ENCODE results near the gene TMEM255B. TPM values are rescaled to one million over a fixed set of nuclear protein-coding genes. Genes with fewer than 3 reads are reported as not detected.

Gene TMEM255B
- total and polyA plus RNA-seq, 4 experiments from 2014 or later = 0.07 to 1.00 (median 0.90) TPM; not detected in 1

- Histone ChIP-seq H3K36me3 (ENCODE audit: insufficient read depth, low read length) (no peaks in the 10 kb centered on the region), H3K9me3 (ENCODE audit: control insufficient read depth in 1 of 2, low read length in 2 of 2) (no peaks in the 10 kb centered on the region), H3K4me3 (ENCODE audit: low read length in 2 of 2) (no peak overlapping the region), H3K4me1 (ENCODE audit: insufficient read depth, low read length) (peaks cover 19% of the 10 kb centered on the region), H3K27ac (ENCODE audit: low read depth, low read length) (no peak overlapping the region), H3K27me3 (ENCODE audit: insufficient read depth, low read length) (no peaks in the 10 kb centered on the region)
- peaks cover 0 to 2% of the 10 kb centered on the region in 2 donors for H3K36me3 Mint-ChIP-seq
- H3K27ac Mint-ChIP-seq = no peak overlapping the region
- peaks cover 0 to 10% (median 0%) of the 10 kb centered on the region in 8 donors for H3K9me3 Mint-ChIP-seq
- H3K27me3 Mint-ChIP-seq = no peaks in the 10 kb centered on the region
- DNase-seq = no peak
- H3K4me3 Mint-ChIP-seq = no peak overlapping the region
- intact Hi-C loops (cut with micrococcal nuclease) = no loop called here
- peaks cover 5 to 34% (median 13%) of the 10 kb centered on the region in 4 donors for H3K4me1 Mint-ChIP-seq
- CTCF ChIA-PET (ENCODE audit: partially characterized antibody) = no interaction called here
- POLR2A ChIA-PET (ENCODE audit: partially characterized antibody) = no interaction called here
Measured at GRCh38 chr13:113838711-113839201, 79.7 kb downstream of the TMEM255B start.

GRCh38 chr13:113839536-113840204, 80.6 kb downstream of the TMEM255B start:
- no peak for DNase-seq
- no peak overlapping the region for H3K4me3 Mint-ChIP-seq
- no peaks in the 10 kb centered on the region for H3K9me3 ChIP-seq (ENCODE audit: control insufficient read depth in 1 of 2, low read length in 2 of 2)
- H3K4me3 ChIP-seq (ENCODE audit: low read length in 2 of 2) = no peak overlapping the region
- ChIA-PET POLR2A (ENCODE audit: partially characterized antibody) (interaction anchor here (1.2 kb wide), 1 partner anchor 10 kb away, joined by 3 read pairs; no protein-coding TSS in a partner anchor), CTCF (ENCODE audit: partially characterized antibody) (interaction anchor here (1.3 kb wide), 1 partner anchor 17 kb away, joined by 3 read pairs; no protein-coding TSS in a partner anchor)
- no peaks in the 10 kb centered on the region for H3K36me3 ChIP-seq (ENCODE audit: insufficient read depth, low read length)
- intact Hi-C loops (cut with micrococcal nuclease) = no loop called here
- no peak overlapping the region for H3K27ac ChIP-seq (ENCODE audit: low read depth, low read length)
- peaks cover 28% of the 10 kb centered on the region for H3K4me1 ChIP-seq (ENCODE audit: insufficient read depth, low read length)
- H3K9me3 Mint-ChIP-seq = peaks cover 0 to 10% (median 0%) of the 10 kb centered on the region in 8 donors
- peaks cover 10 to 43% (median 19%) of the 10 kb centered on the region in 4 donors for H3K4me1 Mint-ChIP-seq
- H3K27me3 Mint-ChIP-seq = no peaks in the 10 kb centered on the region
- H3K36me3 Mint-ChIP-seq = peaks cover 0 to 2% of the 10 kb centered on the region in 2 donors
- H3K27ac Mint-ChIP-seq = no peak overlapping the region
- H3K27me3 ChIP-seq (ENCODE audit: insufficient read depth, low read length) = no peaks in the 10 kb centered on the region

GRCh38 chr13:113840541-113841352, 81.7 kb downstream of the TMEM255B start:
- Mint-ChIP-seq H3K9me3 (peaks cover 0 to 10% (median 0%) of the 10 kb centered on the region in 8 donors), H3K27ac (peak overlapping the region in 6 of 7 donors; percentile 3 to 80 (median 41)), H3K36me3 (no peaks in the 10 kb centered on the region), H3K27me3 (no peaks in the 10 kb centered on the region), H3K4me1 (peaks cover 14 to 54% (median 27%) of the 10 kb centered on the region in 4 donors), H3K4me3 (peak overlapping the region in 1 of 8 donors; percentile 52)
- Histone ChIP-seq H3K9me3 (ENCODE audit: control insufficient read depth in 1 of 2, low read length in 2 of 2) (no peaks in the 10 kb centered on the region), H3K4me1 (ENCODE audit: insufficient read depth, low read length) (peaks cover 38% of the 10 kb centered on the region), H3K36me3 (ENCODE audit: insufficient read depth, low read length) (no peaks in the 10 kb centered on the region), H3K4me3 (ENCODE audit: low read length in 2 of 2) (no peak overlapping the region), H3K27ac (ENCODE audit: low read depth, low read length) (no peak overlapping the region), H3K27me3 (ENCODE audit: insufficient read depth, low read length) (no peaks in the 10 kb centered on the region)
- ChIA-PET CTCF (ENCODE audit: partially characterized antibody) (interaction anchor here (0.8 to 1.3 kb wide), 2 partner anchors 16 to 30 kb away, joined by 3 read pairs; no protein-coding TSS in a partner anchor), POLR2A (ENCODE audit: partially characterized antibody) (interaction anchor here (1.2 kb wide), 1 partner anchor 9 kb away, joined by 3 read pairs; no protein-coding TSS in a partner anchor)
- intact Hi-C loops (cut with micrococcal nuclease) = no loop called here
- no peak for DNase-seq

GRCh38 chr13:113841353-113841650, 82.3 kb downstream of the TMEM255B start:
- Histone ChIP-seq H3K27ac (ENCODE audit: low read depth, low read length) (no peak overlapping the region), H3K4me3 (ENCODE audit: low read length in 2 of 2) (no peak overlapping the region), H3K9me3 (ENCODE audit: control insufficient read depth in 1 of 2, low read length in 2 of 2) (no peaks in the 10 kb centered on the region), H3K4me1 (ENCODE audit: insufficient read depth, low read length) (peaks cover 44% of the 10 kb centered on the region), H3K36me3 (ENCODE audit: insufficient read depth, low read length) (no peaks in the 10 kb centered on the region), H3K27me3 (ENCODE audit: insufficient read depth, low read length) (no peaks in the 10 kb centered on the region)
- no peaks in the 10 kb centered on the region for H3K27me3 Mint-ChIP-seq
- peaks cover 0 to 10% (median 0%) of the 10 kb centered on the region in 8 donors for H3K9me3 Mint-ChIP-seq
- H3K4me3 Mint-ChIP-seq = peak overlapping the region in 2 of 8 donors; percentile 0 to 52
- DNase-seq = peak in 4 of 5 donors; percentile 22 to 43 (median 32)
- intact Hi-C loops (cut with micrococcal nuclease) = no loop called here
- no peaks in the 10 kb centered on the region for H3K36me3 Mint-ChIP-seq
- CTCF ChIA-PET (ENCODE audit: partially characterized antibody) = no interaction called here
- H3K27ac Mint-ChIP-seq = peak overlapping the region; percentile 3 to 80 (median 50)
- H3K4me1 Mint-ChIP-seq = peaks cover 18 to 59% (median 32%) of the 10 kb centered on the region in 4 donors
- POLR2A ChIA-PET (ENCODE audit: partially characterized antibody) = no interaction called here

GRCh38 chr13:113842336-113843062, 83.5 kb downstream of the TMEM255B start:
- POLR2A ChIA-PET (ENCODE audit: partially characterized antibody) = no interaction called here
- Histone ChIP-seq H3K9me3 (ENCODE audit: control insufficient read depth in 1 of 2, low read length in 2 of 2) (no peaks in the 10 kb centered on the region), H3K4me1 (ENCODE audit: insufficient read depth, low read length) (peaks cover 54% of the 10 kb centered on the region), H3K4me3 (ENCODE audit: low read length in 2 of 2) (no peak overlapping the region), H3K27me3 (ENCODE audit: insufficient read depth, low read length) (no peaks in the 10 kb centered on the region), H3K36me3 (ENCODE audit: insufficient read depth, low read length) (no peaks in the 10 kb centered on the region), H3K27ac (ENCODE audit: low read depth, low read length) (no peak overlapping the region)
- Mint-ChIP-seq H3K9me3 (peaks cover 0 to 10% (median 0%) of the 10 kb centered on the region in 8 donors), H3K27me3 (no peaks in the 10 kb centered on the region), H3K36me3 (no peaks in the 10 kb centered on the region), H3K4me3 (peak overlapping the region in 2 of 8 donors; percentile 45 to 50), H3K27ac (peak overlapping the region in 2 of 7 donors; percentile 46 to 79), H3K4me1 (peaks cover 24 to 71% (median 39%) of the 10 kb centered on the region in 4 donors)
- DNase-seq = no peak
- CTCF ChIA-PET (ENCODE audit: partially characterized antibody) = no interaction called here
- intact Hi-C loops (cut with micrococcal nuclease) = no loop called here

DNA sequence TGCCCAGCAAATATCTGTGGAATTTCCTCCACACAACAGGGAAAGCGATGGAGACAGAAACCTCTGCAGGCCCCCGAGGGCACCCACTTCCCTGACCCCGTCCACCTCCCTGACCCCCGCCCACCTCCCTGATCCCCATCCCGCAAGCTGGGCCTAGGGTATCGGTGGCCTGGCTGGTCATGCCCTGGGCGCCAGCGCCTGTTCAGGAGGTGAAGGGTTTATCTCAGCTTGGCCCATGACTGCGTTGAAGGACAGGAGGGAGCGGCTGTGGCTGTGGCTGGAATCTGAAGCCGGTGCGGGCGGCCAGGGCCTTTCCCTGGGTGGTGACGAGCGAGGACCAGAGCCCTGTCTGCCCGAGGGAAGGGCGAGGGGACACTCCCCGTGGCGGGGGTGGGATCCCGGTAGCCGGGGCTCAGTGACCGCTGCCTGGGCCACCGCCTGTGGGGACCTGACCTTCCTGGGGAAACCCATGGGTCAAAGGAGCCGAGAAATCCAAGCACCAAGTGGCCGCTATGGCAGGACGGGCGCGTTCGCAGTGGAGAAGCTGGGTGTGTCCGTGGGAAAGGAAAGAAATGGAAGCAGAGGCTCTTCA, 84.1 kb downstream of the TMEM255B start:
- H3K36me3 ChIP-seq (ENCODE audit: insufficient read depth, low read length) = no peaks in the 10 kb centered on the region
- DNase-seq = no peak
- no peak overlapping the region for H3K4me3 ChIP-seq (ENCODE audit: low read length in 2 of 2)
- Mint-ChIP-seq H3K27me3 (no peaks in the 10 kb centered on the region), H3K27ac (no peak overlapping the region), H3K4me1 (peaks cover 24 to 76% (median 39%) of the 10 kb centered on the region in 4 donors), H3K36me3 (no peaks in the 10 kb centered on the region), H3K4me3 (peak overlapping the region in 1 of 8 donors; percentile 8), H3K9me3 (peaks cover 0 to 10% (median 0%) of the 10 kb centered on the region in 8 donors)
- ChIA-PET POLR2A (ENCODE audit: partially characterized antibody) (no interaction called here), CTCF (ENCODE audit: partially characterized antibody) (no interaction called here)
- no peaks in the 10 kb centered on the region for H3K9me3 ChIP-seq (ENCODE audit: control insufficient read depth in 1 of 2, low read length in 2 of 2)
- peaks cover 54% of the 10 kb centered on the region for H3K4me1 ChIP-seq (ENCODE audit: insufficient read depth, low read length)
- intact Hi-C loops (cut with micrococcal nuclease) = no loop called here
- no peaks in the 10 kb centered on the region for H3K27me3 ChIP-seq (ENCODE audit: insufficient read depth, low read length)
- H3K27ac ChIP-seq (ENCODE audit: low read depth, low read length) = no peak overlapping the region

Measured in CD4-positive, alpha-beta memory T cell (primary cell).